ENCODE data around the gene KCNK7.

The KCNK7 gene

GRCh38 chr11:65546217-65546958 is 49.2 kb downstream of the KCNK7 start:
- Histone ChIP-seq H3K4me1 (no peaks in the 10 kb centered on the region), H3K9me3 (ENCODE audit: control insufficient read depth, low read length) (no peaks in the 10 kb centered on the region), H3K36me3 (ENCODE audit: control insufficient read depth, insufficient read depth, low read length) (no peaks in the 10 kb centered on the region), H3K27ac (no peak overlapping the region), H2AFZ (no peak overlapping the region), H3K4me3 (ENCODE audit: low read depth, low read length) (no peak overlapping the region), H3K79me2 (peaks cover 1% of the 10 kb centered on the region), H3K9ac (no peak overlapping the region), H3K4me2 (ENCODE audit: low read length) (no peak overlapping the region), H3K27me3 (ENCODE audit: control insufficient read depth, insufficient read depth, low read length) (no peaks in the 10 kb centered on the region)
- no peak for TF ChIP-seq CTCF (IDR thresholded peaks at IDR 0.05)

GRCh38 chr11:65545853-65546216 is 49.8 kb downstream of the KCNK7 start:
- Histone ChIP-seq H3K27ac (no peak overlapping the region), H3K4me2 (ENCODE audit: low read length) (no peak overlapping the region), H3K79me2 (no peaks in the 10 kb centered on the region), H3K9ac (no peak overlapping the region), H3K27me3 (ENCODE audit: control insufficient read depth, insufficient read depth, low read length) (no peaks in the 10 kb centered on the region), H3K9me3 (ENCODE audit: control insufficient read depth, low read length) (no peaks in the 10 kb centered on the region), H3K4me3 (ENCODE audit: low read depth, low read length) (no peak overlapping the region), H3K4me1 (no peaks in the 10 kb centered on the region), H3K36me3 (ENCODE audit: control insufficient read depth, insufficient read depth, low read length) (no peaks in the 10 kb centered on the region), H2AFZ (no peak overlapping the region)
- no peak for TF ChIP-seq CTCF (IDR thresholded peaks at IDR 0.05)
